WTC11 (cell line): Measurements from ENCODE around the gene CDPF1.
"Not testable (repeated sequence)": the region's sequence is repeated elsewhere in the genome, so short reads cannot be mapped to it uniquely, and the experiment has no call there.

Experiments used
- FOXP1 ChIP-seq: sonication (generic); formaldehyde crosslinking; IDR thresholded peaks from 2 replicates; pipeline ENCODE4 v1.8.0; 2022; ENCODE audit warnings: missing genetic modification reagents, mild to moderate bottlenecking, moderate library complexity, borderline replicate concordance
- SP1 ChIP-seq: sonication (generic); formaldehyde crosslinking; conservative IDR thresholded peaks from 2 replicates; pipeline ENCODE4 v1.8.1; 2022; ENCODE audit warnings: missing genetic modification reagents
- ZNF317 ChIP-seq: sonication (generic); formaldehyde crosslinking; IDR thresholded peaks from 2 replicates; pipeline ENCODE4 v1.8.1; 2023; ENCODE audit warnings: low read depth, mild to moderate bottlenecking, moderate library complexity, missing genetic modification reagents, borderline replicate concordance
- TF ChIP-seq, protein P1 (sequence below): fragments of 200-600 bp; IDR thresholded peaks from 2 replicates; pipeline ENCODE4 v1.8.0; 2022; ENCODE audit warnings: antibody characterized with exemption
- TF ChIP-seq, protein P2 (sequence below): sonication (generic); formaldehyde crosslinking; IDR thresholded peaks from 2 replicates; pipeline ENCODE4 v1.8.1; 2022; ENCODE audit warnings: low read depth, mild to moderate bottlenecking, moderate library complexity, missing genetic modification reagents, borderline replicate concordance
- TF ChIP-seq, protein P3 (sequence below): sonication (generic); formaldehyde crosslinking; IDR thresholded peaks from 2 replicates; pipeline ENCODE4 v1.8.1; 2022; ENCODE audit warnings: mild to moderate bottlenecking, moderate library complexity, missing genetic modification reagents
- TF ChIP-seq, protein P4 (sequence below): sonication (generic); formaldehyde crosslinking; IDR thresholded peaks from 2 replicates; pipeline ENCODE4 v1.8.1; 2023; ENCODE audit warnings: mild to moderate bottlenecking, missing genetic modification reagents, moderate library complexity
- TF ChIP-seq, protein P5 (sequence below): fragments of 250-450 bp; sonication (Bioruptor Pico); IDR thresholded peaks from 2 replicates; pipeline ENCODE4 v1.8.0; 2021; ENCODE audit warnings: mild to moderate bottlenecking

DNA sequence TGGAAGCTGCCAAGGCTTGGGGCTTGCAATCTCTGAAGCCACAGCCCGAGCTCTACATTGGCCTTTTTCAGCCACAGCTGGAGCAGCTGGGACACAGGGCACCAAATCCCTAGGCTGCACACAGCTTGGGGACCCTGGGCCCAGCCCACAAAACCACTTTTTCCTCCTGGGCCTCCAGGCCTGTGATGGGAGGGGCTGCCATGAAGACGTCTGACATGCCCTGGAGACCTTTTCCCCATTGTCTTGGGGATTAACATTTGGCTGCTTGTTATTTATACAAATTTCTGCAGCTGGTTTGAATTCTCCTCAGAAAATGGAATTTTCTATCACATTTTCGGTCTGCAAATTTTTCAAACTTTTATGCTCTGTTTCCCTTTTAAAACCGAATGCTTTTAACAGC, 15.5 kb upstream of the CDPF1 start:
- TF ChIP-seq, protein P1, sequence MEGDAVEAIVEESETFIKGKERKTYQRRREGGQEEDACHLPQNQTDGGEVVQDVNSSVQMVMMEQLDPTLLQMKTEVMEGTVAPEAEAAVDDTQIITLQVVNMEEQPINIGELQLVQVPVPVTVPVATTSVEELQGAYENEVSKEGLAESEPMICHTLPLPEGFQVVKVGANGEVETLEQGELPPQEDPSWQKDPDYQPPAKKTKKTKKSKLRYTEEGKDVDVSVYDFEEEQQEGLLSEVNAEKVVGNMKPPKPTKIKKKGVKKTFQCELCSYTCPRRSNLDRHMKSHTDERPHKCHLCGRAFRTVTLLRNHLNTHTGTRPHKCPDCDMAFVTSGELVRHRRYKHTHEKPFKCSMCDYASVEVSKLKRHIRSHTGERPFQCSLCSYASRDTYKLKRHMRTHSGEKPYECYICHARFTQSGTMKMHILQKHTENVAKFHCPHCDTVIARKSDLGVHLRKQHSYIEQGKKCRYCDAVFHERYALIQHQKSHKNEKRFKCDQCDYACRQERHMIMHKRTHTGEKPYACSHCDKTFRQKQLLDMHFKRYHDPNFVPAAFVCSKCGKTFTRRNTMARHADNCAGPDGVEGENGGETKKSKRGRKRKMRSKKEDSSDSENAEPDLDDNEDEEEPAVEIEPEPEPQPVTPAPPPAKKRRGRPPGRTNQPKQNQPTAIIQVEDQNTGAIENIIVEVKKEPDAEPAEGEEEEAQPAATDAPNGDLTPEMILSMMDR: not testable (repeated sequence)
- TF ChIP-seq SP1; FOXP1 (CRISPR knock-in tag); ZNF317 (CRISPR knock-in tag): not testable (repeated sequence)
- TF ChIP-seq, protein P2, sequence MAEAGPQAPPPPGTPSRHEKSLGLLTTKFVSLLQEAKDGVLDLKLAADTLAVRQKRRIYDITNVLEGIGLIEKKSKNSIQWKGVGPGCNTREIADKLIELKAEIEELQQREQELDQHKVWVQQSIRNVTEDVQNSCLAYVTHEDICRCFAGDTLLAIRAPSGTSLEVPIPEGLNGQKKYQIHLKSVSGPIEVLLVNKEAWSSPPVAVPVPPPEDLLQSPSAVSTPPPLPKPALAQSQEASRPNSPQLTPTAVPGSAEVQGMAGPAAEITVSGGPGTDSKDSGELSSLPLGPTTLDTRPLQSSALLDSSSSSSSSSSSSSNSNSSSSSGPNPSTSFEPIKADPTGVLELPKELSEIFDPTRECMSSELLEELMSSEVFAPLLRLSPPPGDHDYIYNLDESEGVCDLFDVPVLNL (CRISPR knock-in tag): not testable (repeated sequence)
- TF ChIP-seq, protein P3, sequence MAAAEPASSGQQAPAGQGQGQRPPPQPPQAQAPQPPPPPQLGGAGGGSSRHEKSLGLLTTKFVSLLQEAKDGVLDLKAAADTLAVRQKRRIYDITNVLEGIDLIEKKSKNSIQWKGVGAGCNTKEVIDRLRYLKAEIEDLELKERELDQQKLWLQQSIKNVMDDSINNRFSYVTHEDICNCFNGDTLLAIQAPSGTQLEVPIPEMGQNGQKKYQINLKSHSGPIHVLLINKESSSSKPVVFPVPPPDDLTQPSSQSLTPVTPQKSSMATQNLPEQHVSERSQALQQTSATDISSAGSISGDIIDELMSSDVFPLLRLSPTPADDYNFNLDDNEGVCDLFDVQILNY (CRISPR knock-in tag): not testable (repeated sequence)
- TF ChIP-seq, protein P4, sequence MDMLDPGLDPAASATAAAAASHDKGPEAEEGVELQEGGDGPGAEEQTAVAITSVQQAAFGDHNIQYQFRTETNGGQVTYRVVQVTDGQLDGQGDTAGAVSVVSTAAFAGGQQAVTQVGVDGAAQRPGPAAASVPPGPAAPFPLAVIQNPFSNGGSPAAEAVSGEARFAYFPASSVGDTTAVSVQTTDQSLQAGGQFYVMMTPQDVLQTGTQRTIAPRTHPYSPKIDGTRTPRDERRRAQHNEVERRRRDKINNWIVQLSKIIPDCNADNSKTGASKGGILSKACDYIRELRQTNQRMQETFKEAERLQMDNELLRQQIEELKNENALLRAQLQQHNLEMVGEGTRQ (CRISPR knock-in tag): not testable (repeated sequence)
- TF ChIP-seq, protein P5, sequence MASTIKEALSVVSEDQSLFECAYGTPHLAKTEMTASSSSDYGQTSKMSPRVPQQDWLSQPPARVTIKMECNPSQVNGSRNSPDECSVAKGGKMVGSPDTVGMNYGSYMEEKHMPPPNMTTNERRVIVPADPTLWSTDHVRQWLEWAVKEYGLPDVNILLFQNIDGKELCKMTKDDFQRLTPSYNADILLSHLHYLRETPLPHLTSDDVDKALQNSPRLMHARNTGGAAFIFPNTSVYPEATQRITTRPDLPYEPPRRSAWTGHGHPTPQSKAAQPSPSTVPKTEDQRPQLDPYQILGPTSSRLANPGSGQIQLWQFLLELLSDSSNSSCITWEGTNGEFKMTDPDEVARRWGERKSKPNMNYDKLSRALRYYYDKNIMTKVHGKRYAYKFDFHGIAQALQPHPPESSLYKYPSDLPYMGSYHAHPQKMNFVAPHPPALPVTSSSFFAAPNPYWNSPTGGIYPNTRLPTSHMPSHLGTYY (CRISPR knock-in tag): not testable (repeated sequence)
